ENCODE measurements around the gene DAPK3.
"Not testable (repeated sequence)": the region's sequence is repeated elsewhere in the genome, so short reads cannot be mapped to it uniquely, and the experiment has no call there.

Gene DAPK3

GRCh38 chr19:3970808-3971598 lies at the start of gene DAPK3:
DAPK3 (minus strand) TSS chr19:3971099; CDS start chr19:3969735, 1,364 bp downstream.
- DNase-seq, result peak; percentile 98

GRCh38 chr19:4019578-4019977 lies 48.7 kb upstream of the DAPK3 start:
- DNase-seq, result no peak

- no peak for DNase-seq
These were observed 48.0 kb upstream of the DAPK3 start for GRCh38 chr19:4018775-4019504.

GRCh38 chr19:4018140-4018613 lies 47.3 kb upstream of the DAPK3 start:
- no peak for DNase-seq

- no peak for DNase-seq
These were observed 46.2 kb upstream of the DAPK3 start for GRCh38 chr19:4016903-4017638.

- no peak for DNase-seq
These were observed 45.6 kb upstream of the DAPK3 start for GRCh38 chr19:4016486-4016885.

- DNase-seq, result no peak
These were observed 45.0 kb upstream of the DAPK3 start for GRCh38 chr19:4015705-4016402.

- no peak for DNase-seq
These were observed 43.9 kb upstream of the DAPK3 start for GRCh38 chr19:4014541-4015491.

GRCh38 chr19:4013886-4014540 lies 43.1 kb upstream of the DAPK3 start:
- no peak for DNase-seq

- DNase-seq, result no peak
These were observed 42.2 kb upstream of the DAPK3 start for GRCh38 chr19:4012975-4013634.

GRCh38 chr19:4012092-4012974 lies 41.4 kb upstream of the DAPK3 start:
- peak; percentile 3 for DNase-seq

GRCh38 chr19:4011430-4011829 lies 40.5 kb upstream of the DAPK3 start:
- not testable (repeated sequence) for DNase-seq

GRCh38 chr19:4010808-4011110 lies 39.9 kb upstream of the DAPK3 start:
- DNase-seq, result no peak

- DNase-seq, result no peak
These were observed 39.3 kb upstream of the DAPK3 start for GRCh38 chr19:4009990-4010807.

- peak; percentile 1 for DNase-seq
These were observed 37.1 kb upstream of the DAPK3 start for GRCh38 chr19:4007836-4008539.

GRCh38 chr19:4007021-4007835 lies 36.3 kb upstream of the DAPK3 start, which contains the start of gene PIAS4:
PIAS4 (plus strand) TSS chr19:4007736; CDS start chr19:4007761, 25 bp downstream.
- peak; percentile 93 for DNase-seq

- not testable (repeated sequence) for DNase-seq
These were observed 34.5 kb upstream of the DAPK3 start for GRCh38 chr19:4005436-4005835.

Measured in NCI-H1092 treated with DMSO at 0.1 percent for 48 hours (cell line).